HCT116 (cell line): ENCODE data around the gene ITGAD. TPM values are rescaled to one million over a fixed set of nuclear protein-coding genes. Genes with fewer than 3 reads are reported as not detected.

ENCODE experiments used
- ATAC-seq: fragments of 200-7000 bp; cut with Tn5 transposase; 2 replicates; pipeline ENCODE4 v1.9.1; 2020; ENCODE audit warnings: mild to moderate bottlenecking, moderate library complexity
- BruUV-seq: library from RNA; stranded (reverse); fragments of 400-500 nt; replicated peaks from 2 replicates; lab custom pipeline; 2021; lab: Mats Ljungman, UMichigan
- CTCF ChIA-PET: fragments of 300-600 bp; sonication (Branson Sonifier 250); formaldehyde crosslinking; loops from one replicate; lab custom pipeline; 2021; ENCODE audit warnings: antibody characterized with exemption; lab: Charles Lee
- POLR2A ChIA-PET: fragments of 300-600, 350-600 bp; sonication (Branson Sonifier 250); formaldehyde crosslinking; loops from one replicate; lab custom pipeline; 2021; ENCODE audit warnings: antibody characterized with exemption; lab: Charles Lee
- RAD21 ChIA-PET, 2 experiments: fragments of 300-600 bp; sonication (Branson Sonifier 250); formaldehyde crosslinking; loops; one replicate each; lab custom pipeline; 2023; ENCODE audit warnings: low total read pairs in 2 of 2; ENCODE audit not compliant: uncharacterized antibody in 2 of 2, unreplicated experiment in 2 of 2, low non-redundant PET in 1 of 2; lab: Charles Lee
- DNase-seq: peaks from one replicate; pipeline ENCODE4 v3.0.0-alpha.2; 2010; ENCODE audit warnings: low read depth, low spot score
- H2AFZ ChIP-seq: fragments of 200-600 bp; shearing (Covaris generic), sonication (generic); 2 replicates; pipeline ENCODE4 v1.6.1; 2017; ENCODE audit warnings: low read depth, mixed run types, mixed read lengths, antibody characterized with exemption, low read length; ENCODE audit not compliant: poor library complexity, severe bottlenecking
- H3K27ac ChIP-seq: 2 replicates; pipeline ENCODE4 v1.5.1; 2012; ENCODE audit warnings: low read depth, low read length
- H3K27me3 ChIP-seq: fragments of 200-600 bp; sonication (generic); 2 replicates; pipeline ENCODE4 v1.6.1; 2016; ENCODE audit warnings: mixed run types, low read length, mixed read lengths; ENCODE audit not compliant: insufficient read depth
- H3K36me3 ChIP-seq, 2 experiments: fragments of 200-500 bp in 1 of 2; fragments of 200-600 bp in 1 of 2; sonication (Bioruptor generic) in 1 of 2; sonication (generic) in 1 of 2; 2 replicates each; pipeline versions ENCODE4 v1.5.1 to v1.6.1; 2014 to 2016; ENCODE audit warnings: low read length in 2 of 2, inconsistent platforms in 1 of 2, mixed read lengths in 1 of 2, mixed run types in 1 of 2; ENCODE audit not compliant: insufficient read depth in 2 of 2, control insufficient read depth in 1 of 2
- H3K4me1 ChIP-seq, 2 experiments: fragments of 200-600 bp in 1 of 2; sonication (generic) in 1 of 2; 2 replicates each; pipeline versions ENCODE4 v1.5.1 to v1.6.1; 2012 to 2017; ENCODE audit warnings: low read length in 2 of 2, inconsistent platforms in 1 of 2, mild to moderate bottlenecking in 1 of 2, mixed read lengths in 1 of 2, mixed run types in 1 of 2, moderate library complexity in 1 of 2; ENCODE audit not compliant: insufficient read depth in 2 of 2, control insufficient read depth in 1 of 2
- H3K4me2 ChIP-seq: fragments of 200-600 bp; sonication (generic); 2 replicates; pipeline ENCODE4 v1.6.1; 2017; ENCODE audit warnings: mixed run types, low read length, mixed read lengths
- H3K4me3 ChIP-seq, 2 experiments: fragments of 200-600 bp in 1 of 2; sonication (generic) in 1 of 2; replicated peaks in 1 of 2; 2 replicates each; pipeline ENCODE4 v1.5.1; 2011 to 2016; ENCODE audit warnings: low read length in 2 of 2, control low read depth in 1 of 2, low read depth in 1 of 2, mild to moderate bottlenecking in 1 of 2, mixed read lengths in 1 of 2, mixed run types in 1 of 2
- H3K79me2 ChIP-seq: fragments of 200-600 bp; sonication (generic); 2 replicates; pipeline ENCODE4 v1.6.1; 2017; ENCODE audit warnings: mild to moderate bottlenecking, mixed run types, low read length, moderate library complexity, mixed read lengths; ENCODE audit not compliant: insufficient read depth
- H3K9ac ChIP-seq: fragments of 200-600 bp; sonication (generic); 2 replicates; pipeline ENCODE4 v1.6.1; 2016; ENCODE audit warnings: low read length, mixed read lengths
- H3K9me2 ChIP-seq: fragments of 200-600 bp; sonication (generic), shearing (Covaris generic); 2 replicates; pipeline ENCODE4 v1.6.1; 2017; ENCODE audit warnings: mixed run types, mild to moderate bottlenecking, moderate library complexity; ENCODE audit not compliant: insufficient read depth
- H3K9me3 ChIP-seq, 2 experiments: fragments of 200-500 bp in 1 of 2; fragments of 200-600 bp in 1 of 2; sonication (Bioruptor generic) in 1 of 2; sonication (generic) in 1 of 2; 2 replicates each; pipeline ENCODE4 v1.6.1; 2014 to 2017; ENCODE audit warnings: low read length in 2 of 2, mixed read lengths in 2 of 2, inconsistent platforms in 1 of 2, low read depth in 1 of 2, mild to moderate bottlenecking in 1 of 2, mixed run types in 1 of 2, moderate library complexity in 1 of 2; ENCODE audit not compliant: control insufficient read depth in 1 of 2, insufficient read depth in 1 of 2
- H4K20me1 ChIP-seq: fragments of 200-600 bp; sonication (generic), shearing (Covaris generic); 2 replicates; pipeline ENCODE4 v1.6.1; 2017; ENCODE audit warnings: mixed run types, mild to moderate bottlenecking, moderate library complexity; ENCODE audit not compliant: insufficient read depth
- CBX3 ChIP-seq: IDR thresholded peaks from 2 replicates; pipeline ENCODE4 v1.6.1; 2012; ENCODE audit warnings: low read depth
- ELF1 ChIP-seq: IDR thresholded peaks from 2 replicates; pipeline ENCODE4 v1.6.1; 2012; ENCODE audit warnings: low read depth, borderline replicate concordance
- EZH2 ChIP-seq: fragments of 200-600 bp; sonication (generic); IDR thresholded peaks from 2 replicates; pipeline ENCODE4 v1.6.1; 2017; ENCODE audit warnings: antibody characterized with exemption, mixed run types
- EZH2phosphoT487 ChIP-seq: fragments of 200-600 bp; IDR thresholded peaks from 2 replicates; pipeline ENCODE4 v1.6.1; 2018; ENCODE audit warnings: antibody characterized with exemption, borderline replicate concordance
- FOSL1 ChIP-seq: IDR thresholded peaks from 2 replicates; pipeline ENCODE4 v1.6.1; 2012; ENCODE audit warnings: low read depth
- RAD21 ChIP-seq: IDR thresholded peaks from 2 replicates; pipeline ENCODE4 v1.6.1; 2012; ENCODE audit warnings: low read depth, mild to moderate bottlenecking
- SIN3A ChIP-seq: IDR thresholded peaks from 2 replicates; pipeline ENCODE4 v1.6.1; 2012; ENCODE audit warnings: low read depth
- SRF ChIP-seq: IDR thresholded peaks from 2 replicates; pipeline ENCODE4 v1.6.1; 2012; ENCODE audit warnings: low read depth
- YY1 ChIP-seq: IDR thresholded peaks from 2 replicates; pipeline ENCODE4 v1.6.1; 2011; ENCODE audit warnings: low read length, low read depth, moderate library complexity, mild to moderate bottlenecking; ENCODE audit not compliant: insufficient replicate concordance; ENCODE audit errors: extremely low read depth
- ZFX ChIP-seq: fragments of 450-650 bp; IDR thresholded peaks from 2 replicates; pipeline ENCODE4 v1.6.1; 2017
- intact Hi-C: fragments of 100-400 bp; cut with micrococcal nuclease; formaldehyde crosslinking; loops from 2 replicates; pipeline ENCODE4 v1.10.0; 2022
- total RNA-seq: library from RNA; stranded (reverse); gene quantifications from one replicate; pipeline ENCODE4 v1.2.1, GENCODE V29; 2021; ENCODE audit not compliant: unreplicated experiment
- TF ChIP-seq, protein P1 (sequence below): IDR thresholded peaks from 2 replicates; pipeline ENCODE4 v1.6.1; 2011; ENCODE audit warnings: mild to moderate bottlenecking, low read length, moderate library complexity; ENCODE audit not compliant: insufficient replicate concordance; ENCODE audit errors: extremely low read depth
- TF ChIP-seq, protein P2 (sequence below): IDR thresholded peaks from 2 replicates; pipeline ENCODE4 v1.6.1; 2012
- TF ChIP-seq, protein P3 (sequence below), 3 experiments: fragments of 200-600 bp in 1 of 3; sonication (generic) in 1 of 3; IDR thresholded peaks in 2 of 3; conservative IDR thresholded peaks in 1 of 3; 2 replicates each; pipeline ENCODE4 v1.5.1; 2012 to 2017; ENCODE audit warnings: low read depth in 2 of 3, low read length in 2 of 3, antibody characterized with exemption in 1 of 3, borderline replicate concordance in 1 of 3, control low read depth in 1 of 3, mild to moderate bottlenecking in 1 of 3, mixed read lengths in 1 of 3, mixed run types in 1 of 3, moderate library complexity in 1 of 3; ENCODE audit not compliant: insufficient read depth in 1 of 3
- TF ChIP-seq, protein P4 (sequence below): IDR thresholded peaks from 2 replicates; pipeline ENCODE4 v1.6.1; 2012; ENCODE audit warnings: low read depth

Gene ITGAD
- total RNA-seq, 1 experiment from 2014 or later: 0.12 TPM

DNA sequence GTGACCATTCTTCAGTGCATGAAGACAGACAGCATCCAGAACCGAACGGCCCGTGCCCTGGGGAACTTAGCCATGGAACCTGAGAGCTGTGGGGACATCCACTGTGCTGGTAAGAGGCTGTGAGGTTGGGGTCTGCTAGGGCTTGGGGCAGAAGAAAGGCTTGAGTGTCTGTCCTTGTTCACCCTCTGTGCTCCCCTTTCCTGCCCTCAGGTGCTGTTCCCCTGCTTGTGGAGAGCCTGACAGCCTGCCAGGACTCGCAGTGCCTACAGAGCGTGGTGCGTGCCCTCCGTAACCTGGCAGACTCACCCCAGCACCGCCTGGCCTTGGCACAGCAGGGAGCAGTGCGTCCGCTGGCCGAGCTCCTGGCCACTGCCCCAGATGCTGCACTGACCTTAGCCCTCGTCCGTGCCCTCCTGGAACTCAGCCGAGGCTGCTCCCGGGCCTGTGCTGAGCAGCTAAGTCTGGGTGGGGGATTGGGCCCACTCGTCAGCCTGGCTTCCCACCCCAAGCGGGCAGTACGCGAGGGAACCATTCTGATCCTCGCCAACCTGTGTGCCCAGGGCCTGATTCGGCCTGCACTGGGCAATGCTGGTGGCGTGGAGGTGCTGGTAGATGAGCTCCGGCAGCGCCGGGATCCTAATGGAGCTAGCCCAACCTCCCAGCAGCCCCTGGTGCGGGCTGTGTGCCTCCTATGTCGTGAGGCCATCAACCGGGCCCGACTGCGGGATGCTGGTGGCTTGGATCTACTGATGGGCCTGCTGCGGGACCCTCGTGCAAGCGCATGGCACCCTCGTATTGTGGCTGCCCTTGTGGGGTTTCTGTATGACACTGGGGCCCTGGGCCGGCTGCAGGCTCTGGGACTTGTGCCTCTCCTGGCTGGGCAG is 69.0 kb downstream of the ITGAD start:
- POLR2A ChIA-PET: no interaction called here

More for the DNA sequence above, 69.0 kb downstream of the ITGAD start:
- no peaks in the 10 kb centered on the region for H3K9me3 ChIP-seq
- H3K36me3 ChIP-seq: no peaks in the 10 kb centered on the region
- no peak overlapping the region for H3K4me3 ChIP-seq
- H3K9me2 ChIP-seq: no peaks in the 10 kb centered on the region
- DNase-seq: no peak
- peaks cover 3 to 30% of the 10 kb centered on the region in 2 experiments; a peak in 3 of 4 replicates for H3K4me1 ChIP-seq
- H3K27me3 ChIP-seq: no peaks in the 10 kb centered on the region
- H4K20me1 ChIP-seq: no peaks in the 10 kb centered on the region
- intact Hi-C loops: no loop called here
- TF ChIP-seq SRF (no peak), YY1 (no peak), EZH2phosphoT487 (no peak), CBX3 (no peak), ELF1 (no peak), EZH2 (no peak), ZFX (no peak), FOSL1 (no peak), RAD21 (no peak), SIN3A (no peak)
- TF ChIP-seq, protein P1, sequence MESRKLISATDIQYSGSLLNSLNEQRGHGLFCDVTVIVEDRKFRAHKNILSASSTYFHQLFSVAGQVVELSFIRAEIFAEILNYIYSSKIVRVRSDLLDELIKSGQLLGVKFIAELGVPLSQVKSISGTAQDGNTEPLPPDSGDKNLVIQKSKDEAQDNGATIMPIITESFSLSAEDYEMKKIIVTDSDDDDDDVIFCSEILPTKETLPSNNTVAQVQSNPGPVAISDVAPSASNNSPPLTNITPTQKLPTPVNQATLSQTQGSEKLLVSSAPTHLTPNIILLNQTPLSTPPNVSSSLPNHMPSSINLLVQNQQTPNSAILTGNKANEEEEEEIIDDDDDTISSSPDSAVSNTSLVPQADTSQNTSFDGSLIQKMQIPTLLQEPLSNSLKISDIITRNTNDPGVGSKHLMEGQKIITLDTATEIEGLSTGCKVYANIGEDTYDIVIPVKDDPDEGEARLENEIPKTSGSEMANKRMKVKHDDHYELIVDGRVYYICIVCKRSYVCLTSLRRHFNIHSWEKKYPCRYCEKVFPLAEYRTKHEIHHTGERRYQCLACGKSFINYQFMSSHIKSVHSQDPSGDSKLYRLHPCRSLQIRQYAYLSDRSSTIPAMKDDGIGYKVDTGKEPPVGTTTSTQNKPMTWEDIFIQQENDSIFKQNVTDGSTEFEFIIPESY: no peak
- TF ChIP-seq, protein P2, sequence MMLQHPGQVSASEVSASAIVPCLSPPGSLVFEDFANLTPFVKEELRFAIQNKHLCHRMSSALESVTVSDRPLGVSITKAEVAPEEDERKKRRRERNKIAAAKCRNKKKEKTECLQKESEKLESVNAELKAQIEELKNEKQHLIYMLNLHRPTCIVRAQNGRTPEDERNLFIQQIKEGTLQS: no peak
- TF ChIP-seq, protein P3, sequence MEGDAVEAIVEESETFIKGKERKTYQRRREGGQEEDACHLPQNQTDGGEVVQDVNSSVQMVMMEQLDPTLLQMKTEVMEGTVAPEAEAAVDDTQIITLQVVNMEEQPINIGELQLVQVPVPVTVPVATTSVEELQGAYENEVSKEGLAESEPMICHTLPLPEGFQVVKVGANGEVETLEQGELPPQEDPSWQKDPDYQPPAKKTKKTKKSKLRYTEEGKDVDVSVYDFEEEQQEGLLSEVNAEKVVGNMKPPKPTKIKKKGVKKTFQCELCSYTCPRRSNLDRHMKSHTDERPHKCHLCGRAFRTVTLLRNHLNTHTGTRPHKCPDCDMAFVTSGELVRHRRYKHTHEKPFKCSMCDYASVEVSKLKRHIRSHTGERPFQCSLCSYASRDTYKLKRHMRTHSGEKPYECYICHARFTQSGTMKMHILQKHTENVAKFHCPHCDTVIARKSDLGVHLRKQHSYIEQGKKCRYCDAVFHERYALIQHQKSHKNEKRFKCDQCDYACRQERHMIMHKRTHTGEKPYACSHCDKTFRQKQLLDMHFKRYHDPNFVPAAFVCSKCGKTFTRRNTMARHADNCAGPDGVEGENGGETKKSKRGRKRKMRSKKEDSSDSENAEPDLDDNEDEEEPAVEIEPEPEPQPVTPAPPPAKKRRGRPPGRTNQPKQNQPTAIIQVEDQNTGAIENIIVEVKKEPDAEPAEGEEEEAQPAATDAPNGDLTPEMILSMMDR (IDR thresholded peaks at IDR 0.05 in 2 of 3, conservative IDR thresholded peaks at IDR 0.05 in 1 of 3; ENCODE audit: borderline replicate concordance in 1 of 3, insufficient read depth in 1 of 3, low read depth in 2 of 3, low read length in 2 of 3): no peak
- TF ChIP-seq, protein P4, sequence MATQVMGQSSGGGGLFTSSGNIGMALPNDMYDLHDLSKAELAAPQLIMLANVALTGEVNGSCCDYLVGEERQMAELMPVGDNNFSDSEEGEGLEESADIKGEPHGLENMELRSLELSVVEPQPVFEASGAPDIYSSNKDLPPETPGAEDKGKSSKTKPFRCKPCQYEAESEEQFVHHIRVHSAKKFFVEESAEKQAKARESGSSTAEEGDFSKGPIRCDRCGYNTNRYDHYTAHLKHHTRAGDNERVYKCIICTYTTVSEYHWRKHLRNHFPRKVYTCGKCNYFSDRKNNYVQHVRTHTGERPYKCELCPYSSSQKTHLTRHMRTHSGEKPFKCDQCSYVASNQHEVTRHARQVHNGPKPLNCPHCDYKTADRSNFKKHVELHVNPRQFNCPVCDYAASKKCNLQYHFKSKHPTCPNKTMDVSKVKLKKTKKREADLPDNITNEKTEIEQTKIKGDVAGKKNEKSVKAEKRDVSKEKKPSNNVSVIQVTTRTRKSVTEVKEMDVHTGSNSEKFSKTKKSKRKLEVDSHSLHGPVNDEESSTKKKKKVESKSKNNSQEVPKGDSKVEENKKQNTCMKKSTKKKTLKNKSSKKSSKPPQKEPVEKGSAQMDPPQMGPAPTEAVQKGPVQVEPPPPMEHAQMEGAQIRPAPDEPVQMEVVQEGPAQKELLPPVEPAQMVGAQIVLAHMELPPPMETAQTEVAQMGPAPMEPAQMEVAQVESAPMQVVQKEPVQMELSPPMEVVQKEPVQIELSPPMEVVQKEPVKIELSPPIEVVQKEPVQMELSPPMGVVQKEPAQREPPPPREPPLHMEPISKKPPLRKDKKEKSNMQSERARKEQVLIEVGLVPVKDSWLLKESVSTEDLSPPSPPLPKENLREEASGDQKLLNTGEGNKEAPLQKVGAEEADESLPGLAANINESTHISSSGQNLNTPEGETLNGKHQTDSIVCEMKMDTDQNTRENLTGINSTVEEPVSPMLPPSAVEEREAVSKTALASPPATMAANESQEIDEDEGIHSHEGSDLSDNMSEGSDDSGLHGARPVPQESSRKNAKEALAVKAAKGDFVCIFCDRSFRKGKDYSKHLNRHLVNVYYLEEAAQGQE: no peak
- RAD21 ChIA-PET: no interaction called here
- no peak for ATAC-seq
- CTCF ChIA-PET: interaction anchor here (1.4 kb wide), 1 partner anchor 11 kb away, joined by 3 read pairs; no protein-coding TSS in a partner anchor
- H3K27ac ChIP-seq: no peak overlapping the region
- H2AFZ ChIP-seq: no peak overlapping the region
- H3K4me2 ChIP-seq: no peak overlapping the region
- H3K9ac ChIP-seq: no peak overlapping the region
- H3K79me2 ChIP-seq: peaks cover 18% of the 10 kb centered on the region
- no TSS peak for BruUV-seq
